ENCODE results near the gene BDKRB1.

BDKRB1 gene

DNA sequence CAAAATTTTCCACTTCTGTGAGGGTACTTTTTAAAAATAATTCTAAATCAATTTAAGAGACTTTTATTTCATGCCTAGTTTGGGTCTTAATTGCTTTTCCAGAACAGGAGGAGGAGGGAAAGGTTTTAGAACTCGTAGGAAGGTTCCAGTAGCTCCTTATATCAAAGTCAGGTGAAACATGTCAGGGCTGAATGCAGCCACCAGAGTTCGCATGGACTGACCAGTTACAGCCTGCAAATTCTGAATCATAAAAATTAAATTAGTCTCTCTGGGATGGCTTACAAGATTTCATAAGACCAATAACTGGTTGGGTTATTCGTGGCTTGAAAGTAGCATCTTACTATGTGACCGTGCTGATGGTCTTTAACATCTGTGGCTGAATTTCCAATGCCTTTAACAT lies 397 bp downstream of the BDKRB1 start:
- TF ChIP-seq ZFP3 (CRISPR knock-in tag; IDR thresholded peaks at IDR 0.05) (0 out of 2 replicates have a peak, but pooled peaks have one; percentile 20), RARB (CRISPR knock-in tag; IDR thresholded peaks at IDR 0.05) (no peak)
- peak; percentile 67 for ATAC-seq

DNA sequence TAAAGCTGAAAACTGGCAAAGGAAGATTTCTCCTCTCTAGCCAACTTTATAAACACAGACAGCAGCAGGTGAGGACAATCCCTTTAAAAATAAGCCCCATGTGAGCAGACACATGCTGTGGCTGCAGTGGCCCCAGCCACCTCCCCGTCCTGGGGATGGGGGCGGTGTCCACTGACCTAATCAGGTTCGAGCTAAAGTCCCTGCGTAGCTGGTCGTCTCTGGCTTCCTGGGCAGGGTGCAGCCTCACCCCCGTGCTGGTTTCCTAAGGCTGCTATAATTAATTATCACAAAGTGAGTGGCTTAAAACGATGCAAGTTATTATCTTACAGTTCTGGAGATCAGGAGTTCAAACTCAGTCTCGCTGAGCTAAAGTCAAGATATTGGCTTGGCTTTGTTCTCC lies 1.0 kb downstream of the BDKRB1 start:
- ATAC-seq: no peak
- TF ChIP-seq, protein P1, sequence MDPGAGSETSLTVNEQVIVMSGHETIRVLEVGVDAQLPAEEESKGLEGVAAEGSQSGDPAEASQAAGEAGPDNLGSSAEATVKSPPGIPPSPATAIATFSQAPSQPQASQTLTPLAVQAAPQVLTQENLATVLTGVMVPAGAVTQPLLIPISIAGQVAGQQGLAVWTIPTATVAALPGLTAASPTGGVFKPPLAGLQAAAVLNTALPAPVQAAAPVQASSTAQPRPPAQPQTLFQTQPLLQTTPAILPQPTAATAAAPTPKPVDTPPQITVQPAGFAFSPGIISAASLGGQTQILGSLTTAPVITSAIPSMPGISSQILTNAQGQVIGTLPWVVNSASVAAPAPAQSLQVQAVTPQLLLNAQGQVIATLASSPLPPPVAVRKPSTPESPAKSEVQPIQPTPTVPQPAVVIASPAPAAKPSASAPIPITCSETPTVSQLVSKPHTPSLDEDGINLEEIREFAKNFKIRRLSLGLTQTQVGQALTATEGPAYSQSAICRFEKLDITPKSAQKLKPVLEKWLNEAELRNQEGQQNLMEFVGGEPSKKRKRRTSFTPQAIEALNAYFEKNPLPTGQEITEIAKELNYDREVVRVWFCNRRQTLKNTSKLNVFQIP (CRISPR knock-in tag; IDR thresholded peaks at IDR 0.05; ENCODE audit: borderline replicate concordance, low read depth): no peak
- TF ChIP-seq ESRRG (CRISPR knock-in tag; IDR thresholded peaks at IDR 0.05): no peak
- TF ChIP-seq ZNF8 (CRISPR knock-in tag; IDR thresholded peaks at IDR 0.05): no peak
- no peak for TF ChIP-seq ZFP30 (CRISPR knock-in tag; IDR thresholded peaks at IDR 0.05)
- TF ChIP-seq, protein P2, sequence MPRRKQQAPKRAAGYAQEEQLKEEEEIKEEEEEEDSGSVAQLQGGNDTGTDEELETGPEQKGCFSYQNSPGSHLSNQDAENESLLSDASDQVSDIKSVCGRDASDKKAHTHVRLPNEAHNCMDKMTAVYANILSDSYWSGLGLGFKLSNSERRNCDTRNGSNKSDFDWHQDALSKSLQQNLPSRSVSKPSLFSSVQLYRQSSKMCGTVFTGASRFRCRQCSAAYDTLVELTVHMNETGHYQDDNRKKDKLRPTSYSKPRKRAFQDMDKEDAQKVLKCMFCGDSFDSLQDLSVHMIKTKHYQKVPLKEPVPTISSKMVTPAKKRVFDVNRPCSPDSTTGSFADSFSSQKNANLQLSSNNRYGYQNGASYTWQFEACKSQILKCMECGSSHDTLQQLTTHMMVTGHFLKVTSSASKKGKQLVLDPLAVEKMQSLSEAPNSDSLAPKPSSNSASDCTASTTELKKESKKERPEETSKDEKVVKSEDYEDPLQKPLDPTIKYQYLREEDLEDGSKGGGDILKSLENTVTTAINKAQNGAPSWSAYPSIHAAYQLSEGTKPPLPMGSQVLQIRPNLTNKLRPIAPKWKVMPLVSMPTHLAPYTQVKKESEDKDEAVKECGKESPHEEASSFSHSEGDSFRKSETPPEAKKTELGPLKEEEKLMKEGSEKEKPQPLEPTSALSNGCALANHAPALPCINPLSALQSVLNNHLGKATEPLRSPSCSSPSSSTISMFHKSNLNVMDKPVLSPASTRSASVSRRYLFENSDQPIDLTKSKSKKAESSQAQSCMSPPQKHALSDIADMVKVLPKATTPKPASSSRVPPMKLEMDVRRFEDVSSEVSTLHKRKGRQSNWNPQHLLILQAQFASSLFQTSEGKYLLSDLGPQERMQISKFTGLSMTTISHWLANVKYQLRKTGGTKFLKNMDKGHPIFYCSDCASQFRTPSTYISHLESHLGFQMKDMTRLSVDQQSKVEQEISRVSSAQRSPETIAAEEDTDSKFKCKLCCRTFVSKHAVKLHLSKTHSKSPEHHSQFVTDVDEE (CRISPR knock-in tag; IDR thresholded peaks at IDR 0.05): no peak
- TF ChIP-seq ARNTL (CRISPR knock-in tag; IDR thresholded peaks at IDR 0.05; ENCODE audit: borderline replicate concordance, low read depth): no peak
- no peak for TF ChIP-seq CSDC2 (CRISPR knock-in tag; IDR thresholded peaks at IDR 0.05)
- TF ChIP-seq TOX (CRISPR knock-in tag; IDR thresholded peaks at IDR 0.05; ENCODE audit: borderline replicate concordance): no peak
- no peak for TF ChIP-seq GLIS3 (CRISPR knock-in tag; IDR thresholded peaks at IDR 0.05)
- TF ChIP-seq ZC3H10 (CRISPR knock-in tag; IDR thresholded peaks at IDR 0.05): no peak
- no peak for TF ChIP-seq ZFP3 (CRISPR knock-in tag; IDR thresholded peaks at IDR 0.05)
- no peak for TF ChIP-seq SNAI2 (CRISPR knock-in tag; IDR thresholded peaks at IDR 0.05)
- TF ChIP-seq TCF4 (CRISPR knock-in tag; IDR thresholded peaks at IDR 0.05; ENCODE audit: borderline replicate concordance): no peak
- no peak for TF ChIP-seq OSR1 (CRISPR knock-in tag; IDR thresholded peaks at IDR 0.05)
- no peak for TF ChIP-seq PPARA (CRISPR knock-in tag; IDR thresholded peaks at IDR 0.05; ENCODE audit: borderline replicate concordance)
- no peak for TF ChIP-seq RARB (CRISPR knock-in tag; IDR thresholded peaks at IDR 0.05)
- TF ChIP-seq ISL1 (CRISPR knock-in tag; IDR thresholded peaks at IDR 0.05): no peak

DNA sequence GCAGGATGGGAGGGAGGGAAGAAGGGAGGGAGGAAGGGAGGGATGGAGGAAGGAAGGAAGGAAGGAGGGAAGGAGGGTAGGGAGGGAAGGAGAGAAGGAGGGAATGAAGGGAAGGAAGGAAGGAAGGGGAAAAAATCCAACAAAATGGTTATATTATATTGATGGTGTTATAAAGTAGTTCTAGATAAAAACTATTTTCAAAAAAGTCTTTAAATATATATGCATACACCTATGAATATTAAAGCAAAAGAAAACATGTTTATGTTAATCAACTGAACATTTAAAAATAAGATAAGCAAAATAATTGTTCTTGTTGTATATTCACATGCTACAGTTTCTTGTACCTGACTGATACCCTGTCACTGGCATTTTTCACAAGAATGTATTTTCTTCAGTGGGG lies 1.9 kb downstream of the BDKRB1 start:
- no peak for ATAC-seq
- TF ChIP-seq ZNF70 (CRISPR knock-in tag; IDR thresholded peaks at IDR 0.05) (no peak), ISL1 (CRISPR knock-in tag; IDR thresholded peaks at IDR 0.05) (no peak), ESRRG (CRISPR knock-in tag; IDR thresholded peaks at IDR 0.05) (no peak), ZC3H10 (CRISPR knock-in tag; IDR thresholded peaks at IDR 0.05) (no peak), ZFP3 (CRISPR knock-in tag; IDR thresholded peaks at IDR 0.05) (no peak), BACH2 (CRISPR knock-in tag; IDR thresholded peaks at IDR 0.05; ENCODE audit: borderline replicate concordance) (no peak), ZNF565 (CRISPR knock-in tag; conservative IDR thresholded peaks at IDR 0.05; ENCODE audit: low read depth) (no peak), CSDC2 (CRISPR knock-in tag; IDR thresholded peaks at IDR 0.05) (no peak), OSR1 (CRISPR knock-in tag; IDR thresholded peaks at IDR 0.05) (no peak), PPARA (CRISPR knock-in tag; IDR thresholded peaks at IDR 0.05; ENCODE audit: borderline replicate concordance) (no peak), TOX (CRISPR knock-in tag; IDR thresholded peaks at IDR 0.05; ENCODE audit: borderline replicate concordance) (no peak), TCF4 (CRISPR knock-in tag; IDR thresholded peaks at IDR 0.05; ENCODE audit: borderline replicate concordance) (no peak), GLIS3 (CRISPR knock-in tag; IDR thresholded peaks at IDR 0.05) (no peak)
- TF ChIP-seq, protein P3, sequence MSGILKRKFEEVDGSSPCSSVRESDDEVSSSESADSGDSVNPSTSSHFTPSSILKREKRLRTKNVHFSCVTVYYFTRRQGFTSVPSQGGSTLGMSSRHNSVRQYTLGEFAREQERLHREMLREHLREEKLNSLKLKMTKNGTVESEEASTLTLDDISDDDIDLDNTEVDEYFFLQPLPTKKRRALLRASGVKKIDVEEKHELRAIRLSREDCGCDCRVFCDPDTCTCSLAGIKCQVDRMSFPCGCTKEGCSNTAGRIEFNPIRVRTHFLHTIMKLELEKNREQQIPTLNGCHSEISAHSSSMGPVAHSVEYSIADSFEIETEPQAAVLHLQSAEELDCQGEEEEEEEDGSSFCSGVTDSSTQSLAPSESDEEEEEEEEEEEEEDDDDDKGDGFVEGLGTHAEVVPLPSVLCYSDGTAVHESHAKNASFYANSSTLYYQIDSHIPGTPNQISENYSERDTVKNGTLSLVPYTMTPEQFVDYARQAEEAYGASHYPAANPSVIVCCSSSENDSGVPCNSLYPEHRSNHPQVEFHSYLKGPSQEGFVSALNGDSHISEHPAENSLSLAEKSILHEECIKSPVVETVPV (CRISPR knock-in tag; IDR thresholded peaks at IDR 0.05): no peak
- TF ChIP-seq, protein P4, sequence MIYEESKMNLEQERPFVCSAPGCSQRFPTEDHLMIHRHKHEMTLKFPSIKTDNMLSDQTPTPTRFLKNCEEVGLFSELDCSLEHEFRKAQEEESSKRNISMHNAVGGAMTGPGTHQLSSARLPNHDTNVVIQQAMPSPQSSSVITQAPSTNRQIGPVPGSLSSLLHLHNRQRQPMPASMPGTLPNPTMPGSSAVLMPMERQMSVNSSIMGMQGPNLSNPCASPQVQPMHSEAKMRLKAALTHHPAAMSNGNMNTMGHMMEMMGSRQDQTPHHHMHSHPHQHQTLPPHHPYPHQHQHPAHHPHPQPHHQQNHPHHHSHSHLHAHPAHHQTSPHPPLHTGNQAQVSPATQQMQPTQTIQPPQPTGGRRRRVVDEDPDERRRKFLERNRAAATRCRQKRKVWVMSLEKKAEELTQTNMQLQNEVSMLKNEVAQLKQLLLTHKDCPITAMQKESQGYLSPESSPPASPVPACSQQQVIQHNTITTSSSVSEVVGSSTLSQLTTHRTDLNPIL (CRISPR knock-in tag; IDR thresholded peaks at IDR 0.05; ENCODE audit: low read depth): no peak
- TF ChIP-seq, protein P2 (CRISPR knock-in tag; IDR thresholded peaks at IDR 0.05): no peak
